ENCODE measurements around the gene EMILIN1.
A peak's percentile ranks its signal among the peaks of the same experiment; 100 is the strongest.

The EMILIN1 gene

DNA sequence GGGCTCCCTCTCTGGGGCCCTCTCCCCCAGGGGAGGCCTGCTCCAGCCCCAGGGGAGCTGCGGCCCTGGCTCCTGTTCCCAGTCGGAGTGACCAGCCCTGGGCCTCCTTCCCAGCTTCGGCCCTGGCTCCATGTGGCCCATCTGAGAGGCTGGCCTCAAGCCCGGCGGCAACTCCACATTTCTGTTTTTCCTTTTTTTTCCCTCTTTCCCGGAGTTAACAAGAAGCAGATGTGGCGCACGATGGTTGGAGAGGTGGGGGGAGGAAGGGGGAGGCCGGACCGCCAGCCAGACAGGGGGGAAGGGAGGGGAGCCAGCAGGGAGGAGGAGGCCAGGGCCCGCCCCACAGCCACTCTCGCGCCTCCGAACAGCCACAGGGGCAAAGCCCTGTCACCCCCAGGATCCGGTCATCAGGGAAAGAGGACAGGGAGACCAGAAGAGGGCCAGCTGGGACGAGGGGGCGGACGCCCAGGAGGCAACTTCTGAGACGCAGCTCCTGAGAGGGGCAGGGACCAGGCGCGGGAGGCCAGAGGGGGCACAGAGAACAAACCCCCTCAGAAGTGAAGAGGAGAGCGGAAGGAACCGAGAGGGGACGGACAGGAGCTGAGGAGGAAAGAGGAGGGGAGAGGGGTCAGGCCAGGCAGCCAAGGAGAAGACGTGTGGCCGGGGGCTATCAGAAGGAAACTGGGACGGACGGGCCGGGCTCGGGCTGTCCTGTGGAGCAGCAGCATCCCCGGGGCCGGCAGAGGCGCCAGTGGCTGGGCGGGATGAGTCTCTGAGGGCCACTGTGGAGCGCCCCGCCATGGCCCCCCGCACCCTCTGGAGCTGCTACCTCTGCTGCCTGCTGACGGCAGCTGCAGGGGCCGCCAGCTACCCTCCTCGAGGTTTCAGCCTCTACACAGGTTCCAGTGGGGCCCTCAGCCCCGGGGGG lies at the start of gene EMILIN1:
Gene EMILIN1, plus strand, starts transcription at position 349 of the 928 bp plus-strand sequence. Its CDS starts 451 bp downstream, at position 800.
- TF ChIP-seq CTCF (IDR thresholded peaks at IDR 0.05; ENCODE audit: low read depth, low read length), result no peak
- H3K9me3 ChIP-seq (ENCODE audit: severe bottlenecking), result no peaks in the 10 kb centered on the region
- no peaks in the 10 kb centered on the region for H3K36me3 ChIP-seq
- no peaks in the 10 kb centered on the region for H3K27me3 ChIP-seq (ENCODE audit: insufficient read depth, low read depth, severe bottlenecking)
- H3K27ac ChIP-seq, result peak within 1 kb of the TSS; percentile 19
- DNase-seq, result no peak
- no peak within 1 kb of the TSS for H3K4me3 ChIP-seq (ENCODE audit: low read depth, low read length)

DNA sequence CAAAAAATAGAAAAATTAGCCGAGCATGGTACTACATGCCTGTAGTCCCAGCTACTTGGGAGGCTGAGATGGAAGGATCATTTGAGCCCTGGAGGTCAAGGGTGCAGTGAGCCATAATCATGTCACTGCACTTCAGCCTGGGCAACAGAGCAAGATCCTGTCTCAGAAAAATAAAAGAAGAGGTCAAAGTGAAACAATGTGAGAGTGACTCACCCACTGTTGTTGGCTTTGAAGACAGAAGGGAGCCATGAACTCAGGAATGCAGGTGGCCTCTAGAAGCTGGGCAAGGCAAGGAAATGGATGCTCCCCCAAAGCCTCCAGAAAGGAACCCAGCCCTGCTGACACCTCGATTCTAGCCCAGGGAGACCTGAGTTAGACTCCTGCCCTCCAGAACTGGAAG lies 49.4 kb upstream of the EMILIN1 start:
- H3K36me3 ChIP-seq, result peaks cover 56% of the 10 kb centered on the region
- H3K4me3 ChIP-seq (ENCODE audit: low read depth, low read length), result no peak overlapping the region
- DNase-seq, result no peak
- H3K27me3 ChIP-seq (ENCODE audit: insufficient read depth, low read depth, severe bottlenecking), result no peaks in the 10 kb centered on the region
- H3K27ac ChIP-seq, result no peak overlapping the region
- no peak for TF ChIP-seq CTCF (IDR thresholded peaks at IDR 0.05; ENCODE audit: low read depth, low read length)
- no peaks in the 10 kb centered on the region for H3K9me3 ChIP-seq (ENCODE audit: severe bottlenecking)

DNA sequence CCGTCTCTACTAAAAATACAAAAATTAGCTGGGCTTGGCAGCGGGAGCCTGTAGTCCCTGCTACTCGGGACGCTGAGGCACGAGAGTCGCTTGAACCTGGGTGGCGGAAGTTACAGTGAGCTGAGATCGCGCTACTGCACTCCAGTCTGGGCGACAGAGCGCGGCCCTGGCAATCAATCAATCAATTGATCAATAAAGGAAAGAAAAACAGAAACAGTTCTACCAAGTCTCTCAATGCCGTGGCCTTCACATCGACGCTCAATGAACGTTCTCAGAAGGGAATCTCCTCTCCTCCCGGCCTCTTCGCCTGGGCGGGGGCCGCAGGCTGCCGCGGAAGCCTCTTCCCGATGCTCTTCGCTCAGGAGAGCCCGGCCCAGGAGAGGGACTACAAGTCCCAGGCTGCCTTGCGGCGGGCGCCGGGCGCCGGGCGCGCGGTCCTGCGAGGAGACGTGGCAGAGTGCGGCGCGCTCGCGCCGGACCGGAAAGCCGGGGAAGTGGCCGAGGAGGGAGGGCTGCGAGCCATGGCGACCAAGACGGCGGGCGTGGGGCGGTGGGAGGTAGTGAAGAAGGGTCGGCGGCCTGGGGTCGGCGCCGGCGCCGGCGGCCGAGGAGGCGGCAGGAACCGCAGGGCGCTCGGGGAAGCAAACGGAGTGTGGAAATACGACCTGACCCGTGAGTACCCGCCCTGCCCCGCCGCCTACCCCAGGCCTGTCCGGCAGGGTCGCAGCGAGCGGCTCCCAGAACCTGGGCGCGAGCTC lies 45.7 kb upstream of the EMILIN1 start, which contains the start of gene TMEM214:
Gene TMEM214, plus strand, starts transcription at position 471 of the 758 bp plus-strand sequence. Its CDS starts 51 bp downstream, at position 522.
- H3K27ac ChIP-seq, result peak within 1 kb of the TSS; percentile 75
- DNase-seq, result peak; percentile 95

DNA sequence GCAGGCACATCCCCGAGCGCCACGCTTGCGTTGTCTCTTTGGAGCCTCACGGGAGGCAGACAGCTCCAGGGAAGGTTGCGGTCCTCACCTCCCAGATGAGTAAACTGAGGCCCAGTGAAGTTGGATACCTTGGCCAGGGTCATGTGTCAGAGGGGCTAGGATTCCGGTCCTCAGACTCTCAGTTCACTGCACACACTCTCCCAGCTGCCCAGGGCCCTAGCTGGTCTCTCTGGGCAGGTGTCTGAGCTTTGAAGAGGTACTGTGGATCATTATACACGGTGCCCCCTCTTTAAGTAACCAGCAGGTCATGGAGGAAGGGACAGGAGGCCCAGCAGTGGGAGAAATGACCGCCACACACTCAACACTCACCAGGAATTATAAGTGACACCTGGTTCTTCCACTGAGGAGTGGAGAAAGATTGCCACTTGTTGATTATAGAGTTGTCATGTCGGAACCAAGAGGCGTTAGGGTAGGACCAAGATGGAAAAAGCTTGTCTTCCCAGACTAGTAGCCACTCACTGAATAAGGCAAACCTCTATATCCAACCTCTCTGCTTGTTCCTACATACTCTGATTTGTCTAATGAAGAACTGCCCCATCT lies 45.1 kb upstream of the EMILIN1 start:
- no peak for DNase-seq
- H3K27me3 ChIP-seq (ENCODE audit: insufficient read depth, low read depth, severe bottlenecking), result no peaks in the 10 kb centered on the region
- H3K27ac ChIP-seq, result peak overlapping the region; percentile 75
- H3K9me3 ChIP-seq (ENCODE audit: severe bottlenecking), result no peaks in the 10 kb centered on the region
- H3K4me3 ChIP-seq (ENCODE audit: low read depth, low read length), result peak overlapping the region; percentile 60
- H3K36me3 ChIP-seq, result peaks cover 64% of the 10 kb centered on the region
- no peak for TF ChIP-seq CTCF (IDR thresholded peaks at IDR 0.05; ENCODE audit: low read depth, low read length)

More for the DNA sequence above, 45.7 kb upstream of the EMILIN1 start, which contains the start of gene TMEM214:
- Histone ChIP-seq H3K36me3 (peaks cover 59% of the 10 kb centered on the region), H3K27me3 (ENCODE audit: insufficient read depth, low read depth, severe bottlenecking) (no peaks in the 10 kb centered on the region), H3K4me3 (ENCODE audit: low read depth, low read length) (peak within 1 kb of the TSS; percentile 60), H3K9me3 (ENCODE audit: severe bottlenecking) (no peaks in the 10 kb centered on the region)
- 0 out of 2 replicates have a peak, but pooled peaks have one; percentile 17 for TF ChIP-seq CTCF (IDR thresholded peaks at IDR 0.05; ENCODE audit: low read depth, low read length)

DNA sequence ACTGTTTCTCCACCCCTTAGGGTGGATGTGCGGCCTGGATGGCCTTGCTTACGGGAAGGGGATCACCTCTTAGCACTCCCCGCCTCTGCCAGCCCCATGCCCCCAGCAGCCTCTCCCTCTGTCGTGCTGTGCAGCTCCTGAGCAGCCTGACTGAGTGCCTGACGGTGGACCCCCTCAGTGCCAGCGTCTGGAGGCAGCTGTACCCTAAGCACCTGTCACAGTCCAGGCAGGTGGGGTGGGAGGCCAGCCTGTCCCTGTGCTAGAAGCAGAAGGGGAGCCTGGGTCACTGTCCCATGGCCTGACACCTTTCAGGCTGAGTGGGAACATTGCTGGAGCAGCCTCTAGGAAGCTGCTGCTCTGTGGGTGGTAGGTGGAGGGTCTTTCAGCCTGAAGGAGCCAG lies 40.4 kb upstream of the EMILIN1 start:
- no peak for TF ChIP-seq CTCF (IDR thresholded peaks at IDR 0.05; ENCODE audit: low read depth, low read length)
- no peak for DNase-seq
- peaks cover 77% of the 10 kb centered on the region for H3K36me3 ChIP-seq
- no peak overlapping the region for H3K27ac ChIP-seq
- H3K9me3 ChIP-seq (ENCODE audit: severe bottlenecking), result no peaks in the 10 kb centered on the region
- H3K4me3 ChIP-seq (ENCODE audit: low read depth, low read length), result no peak overlapping the region
- no peaks in the 10 kb centered on the region for H3K27me3 ChIP-seq (ENCODE audit: insufficient read depth, low read depth, severe bottlenecking)
